HG03457 (cell line): ENCODE measurements around the gene ABLIM2.

ENCODE experiments used
- ATAC-seq: cut with Tn5 transposase; IDR thresholded peaks from one replicate; pipeline ENCODE4 v1.9.1; 2021; ENCODE audit warnings: moderate number of reproducible peaks; ENCODE audit not compliant: unreplicated experiment

The ABLIM2 gene

GRCh38 chr4:7967501-7968261 lies 190.9 kb downstream of the ABLIM2 start:
- no peak for ATAC-seq

GRCh38 chr4:7967063-7967440 lies 191.6 kb downstream of the ABLIM2 start:
- no peak for ATAC-seq

DNA sequence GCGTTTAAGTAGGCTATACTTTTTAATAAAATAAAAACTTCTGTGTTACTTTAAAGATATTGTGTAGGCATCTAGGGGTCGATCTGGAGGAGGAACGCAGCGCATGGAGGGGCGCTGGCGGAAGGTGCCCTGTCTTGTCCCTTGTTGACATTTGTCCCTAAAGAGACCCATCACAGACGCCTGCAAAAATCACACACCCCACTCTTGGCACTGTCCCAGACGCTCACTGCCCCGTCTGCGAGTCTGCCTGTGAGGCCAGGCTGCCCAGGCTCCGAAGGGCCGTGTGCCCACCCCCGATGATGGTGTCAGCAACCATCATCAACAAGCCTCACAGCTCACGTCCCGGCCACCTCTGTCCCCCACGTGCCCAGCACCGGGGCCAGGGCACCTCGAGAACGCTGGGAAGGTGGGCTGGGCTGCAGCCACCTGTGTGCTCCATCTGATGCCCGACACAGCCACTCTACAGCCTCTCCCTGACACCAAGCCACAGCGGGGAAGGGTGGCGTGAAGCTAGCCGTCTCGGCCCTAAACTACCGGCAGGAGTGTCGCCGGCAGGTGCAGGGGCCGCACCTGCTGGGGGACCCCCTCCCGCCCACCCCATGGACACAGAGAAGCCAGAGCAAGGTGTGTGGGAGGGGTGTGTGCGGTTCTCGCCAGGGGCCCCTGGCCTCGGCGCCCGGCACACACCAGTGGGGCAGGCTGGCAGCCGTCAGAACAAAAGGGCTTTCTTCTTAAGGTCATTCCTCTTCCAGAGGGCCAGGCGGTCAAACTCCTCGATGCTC lies 192.1 kb downstream of the ABLIM2 start:
- no peak for ATAC-seq

DNA sequence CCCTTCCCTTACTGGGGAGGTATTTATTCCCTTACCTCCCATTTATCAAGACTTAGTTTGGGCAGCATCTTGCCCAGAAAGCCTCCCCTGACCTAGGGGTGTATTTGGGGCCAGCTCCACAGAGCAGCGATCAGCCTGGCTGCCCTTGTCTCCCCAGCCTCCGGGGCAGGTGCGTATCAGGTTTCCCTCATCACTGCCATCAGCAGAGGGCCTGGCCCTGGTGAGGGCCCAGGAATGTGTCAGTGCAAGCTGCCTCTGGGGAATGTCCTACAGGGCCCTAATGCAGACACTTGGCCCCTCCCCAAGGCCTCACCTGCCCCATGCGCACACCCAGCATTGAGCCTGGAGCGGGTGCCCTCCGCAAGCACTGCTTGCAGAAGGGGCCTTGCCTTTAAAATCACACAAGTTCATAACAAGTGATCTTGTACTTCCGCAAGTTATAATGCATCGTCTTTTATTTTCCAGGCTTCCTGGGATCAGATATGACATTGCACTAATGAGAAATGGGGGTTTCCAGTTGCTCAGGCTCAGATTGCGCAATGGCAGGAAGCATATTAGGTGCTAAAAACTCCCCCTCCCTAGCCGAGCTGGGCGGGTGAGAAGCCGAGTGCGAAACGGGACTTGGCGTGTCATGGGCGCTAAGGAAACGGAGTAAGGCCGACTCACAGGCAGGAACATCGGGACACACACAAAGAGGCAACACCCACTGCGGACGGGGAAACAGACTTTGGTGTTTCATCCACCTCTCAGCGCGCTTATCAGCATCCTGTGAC lies 193.5 kb downstream of the ABLIM2 start:
- no peak for ATAC-seq

DNA sequence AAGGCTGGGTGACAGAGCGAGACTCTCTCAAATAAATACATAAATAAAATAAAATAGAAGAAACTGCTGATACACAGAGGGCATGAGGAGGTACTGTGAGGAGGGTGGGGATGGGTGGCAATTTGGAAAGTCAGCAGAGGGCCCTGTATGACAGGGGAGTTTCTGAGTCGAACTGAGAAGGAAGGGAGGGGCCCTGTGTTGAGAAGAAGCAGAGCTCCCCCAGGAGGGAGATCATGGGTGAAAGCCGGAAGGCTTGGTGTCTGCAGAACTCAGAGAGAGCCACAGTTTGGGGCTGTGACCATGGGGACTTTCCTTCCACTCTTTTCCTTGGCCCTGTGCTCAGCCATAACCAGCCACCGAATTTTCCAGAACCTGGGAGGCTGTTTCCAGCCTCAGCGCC lies 194.2 kb downstream of the ABLIM2 start:
- no peak for ATAC-seq

GRCh38 chr4:7963691-7964090 lies 194.9 kb downstream of the ABLIM2 start:
- no peak for ATAC-seq

DNA sequence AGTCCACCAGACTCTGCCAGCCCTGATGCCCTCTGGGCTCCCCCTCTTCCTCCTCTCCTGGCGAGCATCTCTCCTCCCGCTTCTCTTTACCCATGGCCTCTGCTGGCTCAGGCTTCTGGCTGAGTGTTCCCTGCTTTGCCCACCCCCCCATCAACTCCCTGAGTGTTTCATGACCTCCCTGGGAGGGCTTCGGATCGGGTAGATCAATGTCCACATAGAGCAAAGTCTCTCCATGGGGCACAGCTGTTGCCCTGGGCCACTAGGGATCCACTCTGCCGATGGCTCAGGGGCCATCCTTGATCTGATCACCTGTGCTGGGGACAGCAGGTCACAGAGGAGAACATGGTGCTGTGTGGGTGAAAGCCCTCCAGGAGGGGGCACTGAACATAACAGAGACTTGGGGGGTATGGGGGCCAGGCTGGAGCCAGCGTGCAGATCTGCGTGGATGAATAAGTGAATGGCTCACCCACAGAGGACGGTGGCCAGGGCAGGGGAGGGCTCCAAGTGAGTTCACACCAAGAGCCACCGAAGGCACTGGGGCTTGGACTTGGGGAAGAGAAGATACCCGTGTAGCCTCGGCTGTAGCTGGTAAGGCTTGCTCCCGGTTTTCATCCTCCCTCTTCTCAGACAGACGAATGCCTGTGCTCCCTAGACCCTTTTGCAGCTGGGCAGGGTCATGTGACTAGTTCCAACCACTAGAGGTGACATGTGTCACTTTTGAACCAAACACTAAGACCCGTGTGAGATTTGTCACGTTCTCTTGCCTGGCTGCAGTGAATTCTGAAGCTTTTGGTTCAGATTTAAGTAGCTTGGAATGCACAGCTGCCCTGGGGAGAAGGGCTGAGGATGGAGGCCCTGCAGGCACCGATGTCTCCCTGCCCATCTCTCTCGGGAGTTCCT lies 195.8 kb downstream of the ABLIM2 start:
- no peak for ATAC-seq

DNA sequence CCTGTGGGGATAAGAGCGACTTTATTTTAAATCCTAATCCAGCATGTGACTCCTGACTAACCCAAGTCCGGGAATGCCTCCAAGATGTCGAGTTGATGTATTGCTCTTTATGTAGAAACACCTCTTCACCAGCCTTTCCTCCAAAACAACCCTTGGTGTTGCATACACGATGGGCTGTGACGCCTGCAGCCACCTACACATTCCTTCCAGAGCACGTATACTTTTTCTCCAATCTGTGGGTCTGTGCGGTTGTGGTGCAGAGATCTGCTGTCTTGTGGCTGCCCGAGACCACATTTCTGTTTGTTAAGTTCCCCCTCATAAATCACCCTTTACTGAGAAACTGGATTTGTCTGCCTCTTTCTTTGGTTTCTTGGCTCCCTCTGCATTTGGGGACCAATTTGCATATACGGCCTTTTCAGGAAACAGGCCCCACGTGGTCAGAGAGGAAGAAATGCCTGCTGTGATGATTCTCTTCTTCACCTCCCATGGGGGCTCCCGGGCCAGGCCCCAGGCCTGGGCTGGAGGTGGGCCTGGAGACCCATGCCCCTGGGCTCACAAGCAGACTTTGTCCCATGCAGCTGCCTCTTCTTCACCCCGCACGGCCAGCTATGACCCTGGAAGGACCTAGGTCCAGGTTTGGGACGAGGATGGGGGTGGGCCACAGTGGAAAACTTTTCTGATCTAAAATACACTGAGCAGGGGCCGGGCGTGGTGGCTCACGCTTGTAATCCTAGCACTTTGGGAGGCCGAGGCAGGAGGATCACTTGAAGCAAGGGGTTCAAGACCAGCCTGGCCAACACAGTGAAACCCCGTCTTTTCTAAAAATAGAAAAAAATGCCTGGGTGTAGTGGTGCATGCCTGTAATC lies 197.6 kb downstream of the ABLIM2 start:
- ATAC-seq, result peak; percentile 39

- ATAC-seq, result no peak
Measured at GRCh38 chr4:7960017-7960789, 198.4 kb downstream of the ABLIM2 start.

DNA sequence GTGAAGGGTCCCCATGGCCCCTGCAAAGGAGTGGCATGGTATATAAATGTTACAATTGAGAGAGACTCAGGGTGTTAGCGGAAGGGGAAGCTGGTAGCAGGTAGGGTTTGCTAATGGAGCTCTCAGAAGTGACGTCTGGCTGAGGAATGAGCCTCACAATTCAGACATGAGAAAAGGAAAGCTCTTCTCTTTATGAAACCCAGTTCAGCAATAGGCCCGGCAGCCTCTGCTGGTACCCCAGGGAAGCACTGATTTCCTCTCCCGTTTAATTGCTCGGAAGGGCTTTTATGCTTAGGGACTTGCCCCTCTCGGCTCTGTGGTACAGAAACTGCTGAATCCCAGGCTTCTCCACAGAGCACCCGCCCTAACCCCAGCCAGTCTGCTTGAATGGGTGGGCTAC lies 199.5 kb downstream of the ABLIM2 start:
- ATAC-seq, result no peak

DNA sequence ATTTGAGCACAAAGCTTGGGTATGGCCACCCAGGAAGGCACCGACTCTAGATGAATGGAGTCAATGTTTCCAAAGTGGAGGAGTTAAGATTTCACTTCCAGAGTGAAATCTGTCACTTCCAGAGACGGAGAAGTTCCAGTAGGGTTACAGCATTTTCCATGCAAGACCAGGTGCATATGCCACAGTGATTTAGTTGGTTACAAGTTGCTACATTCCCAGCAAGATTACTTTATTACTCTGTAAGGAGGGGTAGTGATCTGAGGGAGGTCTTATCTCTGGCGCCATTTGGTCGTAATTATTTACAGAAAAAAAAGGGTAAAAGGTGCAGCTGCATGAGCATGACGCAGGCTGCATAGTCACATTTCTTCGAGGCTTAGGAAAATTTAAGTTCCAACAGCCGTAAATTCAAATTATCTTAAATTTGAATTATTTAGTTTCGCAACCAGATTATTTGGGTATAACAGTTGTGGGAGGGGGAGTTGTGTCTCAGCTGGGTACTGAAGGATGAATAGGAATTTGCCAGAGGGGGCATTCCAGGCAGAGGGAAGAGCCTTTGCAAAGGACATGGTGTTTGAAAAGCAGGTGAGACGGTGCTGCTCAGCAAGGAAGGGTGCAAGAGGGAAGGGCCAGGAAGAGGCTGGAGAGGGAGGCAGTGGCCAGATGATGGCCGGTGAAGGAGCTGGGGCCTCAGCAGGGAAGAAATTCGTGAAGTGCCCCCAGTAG lies 201.5 kb downstream of the ABLIM2 start:
- ATAC-seq, result no peak

GRCh38 chr4:7956270-7956808 lies 202.3 kb downstream of the ABLIM2 start:
- no peak for ATAC-seq

DNA sequence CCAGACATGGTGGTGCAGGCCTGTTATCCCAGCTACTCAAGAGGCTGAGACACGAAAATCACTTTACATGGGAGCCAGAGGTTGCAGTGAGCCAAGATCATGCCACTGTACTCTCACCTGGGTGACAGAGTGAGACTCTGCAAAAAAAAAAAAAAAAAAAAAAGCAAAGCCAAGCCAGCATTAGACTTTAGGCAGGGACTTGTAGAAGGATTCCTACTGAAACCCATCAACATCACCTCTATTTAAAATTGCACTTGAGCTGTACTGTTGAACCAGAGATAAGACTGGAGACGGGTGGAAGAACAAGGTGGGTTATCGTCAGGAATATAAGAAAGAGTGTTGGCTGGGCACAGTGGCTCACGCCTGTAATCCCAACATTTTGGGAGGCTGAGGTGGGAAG lies 203.2 kb downstream of the ABLIM2 start:
- ATAC-seq, result no peak

DNA sequence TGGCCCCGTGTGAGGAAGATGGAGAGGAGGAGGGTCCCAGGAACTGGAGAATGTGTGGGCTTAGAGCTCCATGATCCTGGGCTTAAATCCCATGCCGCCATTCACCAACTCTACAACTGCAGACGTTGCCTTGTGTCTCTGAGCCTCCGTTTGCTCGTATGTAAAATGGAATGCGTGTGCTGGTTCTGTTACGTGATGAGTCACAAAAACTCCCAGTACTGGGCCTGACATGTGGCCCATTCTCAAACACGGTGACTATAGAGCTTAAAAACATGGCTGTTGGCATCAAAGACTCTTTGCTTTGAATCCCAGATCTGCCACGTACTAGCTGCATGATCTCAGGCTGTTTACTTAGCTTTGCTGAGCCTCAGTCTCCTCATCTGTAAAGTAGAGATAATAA lies 206.0 kb downstream of the ABLIM2 start:
- ATAC-seq, result no peak

GRCh38 chr4:7950301-7951092 lies 208.1 kb downstream of the ABLIM2 start:
- no peak for ATAC-seq

GRCh38 chr4:7949759-7950158 lies 208.9 kb downstream of the ABLIM2 start:
- ATAC-seq, result no peak

GRCh38 chr4:7947927-7948326 lies 210.7 kb downstream of the ABLIM2 start:
- ATAC-seq, result no peak
